Neural progenitor cell (in vitro differentiated cells): ENCODE measurements around the gene PIM3.

Source experiments
- CTCF ChIP-seq: fragments of 200-600 bp; sonication (generic); IDR thresholded peaks from 2 replicates; pipeline ENCODE4 v1.5.1; 2017; ENCODE audit warnings: antibody characterized with exemption, mild to moderate bottlenecking
- EZH2 ChIP-seq: fragments of 200-600 bp; sonication (generic); IDR thresholded peaks from 2 replicates; pipeline ENCODE4 v1.6.1; 2017; ENCODE audit warnings: antibody characterized with exemption, mild to moderate bottlenecking, moderate library complexity

GRCh38 chr22:49950396-49950994 lies 10.1 kb upstream of the PIM3 start:
- no peak for TF ChIP-seq CTCF
- TF ChIP-seq EZH2: no peak
